ENCODE measurements around the gene MC1R.

The MC1R gene

DNA sequence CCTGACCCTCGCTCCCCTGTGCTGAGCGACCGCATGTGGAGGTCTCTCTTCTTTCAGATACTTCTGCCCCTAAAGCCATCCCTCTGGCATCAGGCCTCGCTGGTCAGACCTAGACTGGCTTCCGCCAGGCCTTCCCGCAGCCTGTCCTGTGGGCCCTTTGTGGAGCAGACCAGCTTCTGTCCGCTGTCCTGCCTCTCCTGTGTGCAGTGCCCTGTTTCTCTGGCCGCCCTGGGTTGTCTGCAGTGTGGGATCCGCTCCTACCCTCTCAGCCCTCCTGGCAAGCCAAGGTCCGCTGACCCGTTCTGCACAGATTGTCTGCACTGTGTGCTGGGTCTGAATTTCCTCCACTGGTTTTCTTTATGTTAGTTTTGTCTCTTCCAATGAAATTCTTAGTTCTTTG is 21.5 kb upstream of the MC1R start:
- DNase-seq: no peak

DNA sequence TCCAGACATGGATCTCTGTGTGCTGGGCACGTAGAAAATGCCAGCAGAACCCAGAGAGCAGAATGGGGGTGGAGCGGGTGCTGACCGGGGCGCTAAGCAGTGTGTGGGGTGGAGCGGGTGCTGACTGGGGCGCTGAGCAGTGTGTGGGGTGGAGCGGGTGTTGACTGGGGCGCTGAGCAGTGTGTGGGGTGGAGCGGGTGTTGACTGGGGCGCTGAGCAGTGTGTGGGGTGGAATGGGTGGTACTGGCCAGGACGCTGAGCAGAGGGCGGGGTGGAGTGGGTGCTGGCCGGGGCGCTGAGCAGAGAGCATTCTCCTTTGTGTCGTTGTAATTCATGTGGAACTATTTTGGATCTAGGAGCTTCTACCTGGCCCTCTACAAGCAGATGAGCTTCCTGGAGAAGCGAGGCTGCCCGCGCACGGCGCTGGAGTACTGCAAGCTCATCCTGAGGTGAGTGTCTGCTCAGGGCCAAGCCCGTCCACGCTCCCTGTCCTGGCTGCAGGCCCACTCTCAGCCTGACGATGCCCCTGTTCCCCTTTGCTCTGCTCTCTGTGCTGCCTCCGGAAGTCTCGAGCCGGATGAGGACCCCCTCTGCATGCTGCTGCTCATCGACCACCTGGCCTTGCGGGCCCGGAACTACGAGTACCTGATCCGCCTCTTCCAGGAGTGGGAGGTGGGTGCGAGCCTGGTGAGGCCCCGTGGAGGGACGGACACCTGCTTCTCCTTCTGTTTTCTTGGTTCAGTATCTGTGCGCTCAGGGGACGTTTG is 20.3 kb upstream of the MC1R start:
- no peak for DNase-seq

GRCh38 chr16:89899879-89900481 is 18.7 kb upstream of the MC1R start:
- no peak for DNase-seq

- DNase-seq: no peak
Observed at GRCh38 chr16:89900885-89901284, 17.8 kb upstream of the MC1R start.

- DNase-seq: no peak
Observed at GRCh38 chr16:89902980-89903379, 15.7 kb upstream of the MC1R start.

- no peak for DNase-seq
Observed at GRCh38 chr16:89903908-89904515, 14.7 kb upstream of the MC1R start.

- DNase-seq: no peak
Observed at GRCh38 chr16:89904606-89905510, 13.8 kb upstream of the MC1R start.

- DNase-seq: no peak
Observed at GRCh38 chr16:89905511-89906139, 13.0 kb upstream of the MC1R start.

DNA sequence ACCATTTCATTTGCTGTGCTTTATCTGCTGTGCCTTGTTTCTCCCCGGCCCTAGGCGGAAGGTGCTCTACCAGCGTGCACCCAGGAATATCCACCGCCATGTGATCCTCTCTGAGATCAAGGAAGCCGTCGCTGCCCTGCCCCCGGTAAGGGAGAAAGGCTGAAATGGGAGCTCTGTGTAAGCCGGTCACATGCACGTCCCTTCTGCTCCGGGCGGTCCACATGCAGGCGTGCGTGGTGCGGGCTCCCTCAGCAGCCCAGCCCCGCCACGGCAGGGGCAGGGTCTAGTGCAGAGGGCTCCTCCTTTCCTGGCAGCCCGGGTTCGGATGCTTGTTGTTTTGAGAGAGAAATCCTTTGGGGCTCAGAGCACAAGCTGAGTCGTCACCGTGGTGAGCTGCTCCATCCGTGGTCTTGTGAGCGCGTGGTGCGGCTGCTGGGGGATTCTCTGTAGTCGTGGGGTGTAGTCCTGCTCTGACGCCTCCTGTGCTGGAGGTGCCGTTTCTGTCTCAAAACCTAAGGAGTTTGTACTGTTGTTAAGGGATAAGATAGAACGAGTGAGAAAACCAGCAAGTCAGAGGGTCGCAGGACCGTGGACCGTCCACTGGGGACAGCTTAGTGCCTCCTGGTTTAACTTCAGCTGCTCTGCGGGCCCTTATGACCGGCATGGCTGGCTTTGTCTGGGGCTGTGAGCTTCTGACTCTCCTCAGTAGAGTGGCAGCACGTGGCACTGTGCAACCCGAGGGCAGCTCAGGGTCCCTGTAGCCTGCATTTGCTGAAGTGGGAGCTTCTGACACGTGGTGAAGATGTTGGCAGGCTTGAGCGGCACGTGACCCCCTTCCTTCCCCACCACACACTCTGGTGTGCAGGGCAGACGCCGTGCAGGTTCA is 12.3 kb upstream of the MC1R start:
- DNase-seq: no peak

DNA sequence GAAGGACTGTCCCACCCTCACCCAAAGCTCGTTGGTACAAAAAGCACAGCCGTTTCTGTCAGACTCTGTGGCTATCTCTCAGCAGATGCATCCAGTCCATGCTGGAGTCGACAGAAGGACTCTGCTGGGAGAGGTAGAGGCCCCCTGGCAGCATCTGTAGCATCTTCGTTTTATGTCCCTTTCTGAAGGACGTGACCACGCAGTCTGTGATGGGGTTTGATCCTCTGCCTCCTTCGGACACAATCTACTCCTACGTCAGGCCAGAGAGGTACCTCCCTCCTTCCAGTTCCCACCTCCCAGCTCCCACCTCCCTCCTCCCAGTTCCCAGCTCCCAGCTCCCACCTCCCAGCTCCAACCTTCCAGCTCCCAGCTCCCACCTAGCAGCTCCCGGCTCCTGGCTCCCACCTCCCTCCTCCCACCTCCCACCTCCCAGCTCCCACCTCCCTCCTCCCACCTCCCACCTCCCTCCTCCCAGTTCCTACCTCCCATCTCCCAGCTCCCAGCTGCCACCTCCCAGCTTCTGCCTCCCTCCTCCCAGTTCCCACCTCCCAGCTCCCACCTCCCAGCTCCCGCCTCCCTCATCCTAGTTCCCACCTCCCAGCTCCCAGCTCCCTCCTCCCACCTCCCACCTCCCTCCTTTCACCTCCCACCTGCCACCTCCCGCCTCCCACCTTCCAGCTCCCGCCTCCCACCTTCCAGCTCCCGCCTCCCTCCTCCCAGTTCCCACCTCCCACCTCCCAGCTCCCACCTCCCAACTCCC is 11.4 kb upstream of the MC1R start:
- no peak for DNase-seq

GRCh38 chr16:89908236-89908635 is 10.4 kb upstream of the MC1R start:
- DNase-seq: no peak

DNA sequence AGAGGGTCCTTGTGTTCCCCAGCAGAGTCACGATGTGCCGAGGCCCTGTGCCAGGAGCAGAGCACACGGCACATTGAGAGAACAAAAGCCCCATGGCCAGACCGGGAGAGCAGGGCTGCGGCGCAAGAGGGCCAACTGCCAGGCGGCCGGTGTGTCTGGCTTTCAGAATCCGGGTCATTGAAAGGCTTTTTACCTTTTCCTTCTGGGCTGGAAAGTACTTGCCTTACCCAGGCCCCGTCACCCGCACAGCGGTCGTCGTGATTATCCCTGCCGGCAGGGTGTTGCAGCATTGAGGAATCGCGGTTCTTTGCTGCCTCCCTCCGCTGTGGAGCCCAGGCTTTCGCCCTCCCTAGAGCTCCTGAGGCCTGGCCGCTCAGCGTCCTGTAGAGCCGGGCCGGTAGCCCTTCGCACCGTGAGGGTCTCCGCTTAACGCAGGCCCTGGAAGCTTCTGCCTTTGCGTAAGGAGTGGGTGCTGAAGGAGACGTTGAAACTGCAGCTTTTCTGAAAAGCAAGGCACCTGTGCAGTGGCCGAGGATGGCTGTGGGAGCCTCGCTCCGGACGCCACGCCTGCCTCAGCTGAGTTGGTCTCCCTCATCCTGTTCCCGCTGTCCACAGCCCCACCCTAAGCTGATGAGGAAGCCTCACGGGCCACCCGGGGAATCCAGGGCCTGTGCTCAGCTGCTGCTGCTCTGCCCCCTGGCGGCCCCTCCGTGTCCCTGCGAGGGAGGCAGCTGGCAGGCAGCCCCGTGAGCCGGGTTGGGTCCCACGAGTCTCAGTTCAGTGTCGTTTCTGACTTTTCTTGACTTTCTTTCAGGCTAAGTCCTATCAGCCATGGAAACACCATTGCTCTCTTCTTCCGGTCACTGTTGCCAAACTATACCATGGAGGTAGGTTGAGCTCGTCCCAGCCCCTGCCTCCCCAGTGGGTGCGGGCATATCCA is 8.6 kb upstream of the MC1R start:
- DNase-seq: no peak

GRCh38 chr16:89910717-89911354 is 7.8 kb upstream of the MC1R start:
- no peak for DNase-seq

- no peak for DNase-seq
Observed at GRCh38 chr16:89911375-89911774, 7.3 kb upstream of the MC1R start.

GRCh38 chr16:89912143-89912542 is 6.5 kb upstream of the MC1R start:
- DNase-seq: no peak

- DNase-seq: no peak
Observed at GRCh38 chr16:89912627-89913026, 6.0 kb upstream of the MC1R start.

GRCh38 chr16:89913408-89914387 is 5.0 kb upstream of the MC1R start:
- no peak for DNase-seq

Measured in cortex of kidney (tissue), 1 donor.